HG03045 (cell line): ENCODE data around the gene PLXNA4.

ENCODE experiments used
- ATAC-seq: cut with Tn5 transposase; IDR thresholded peaks from one replicate; pipeline ENCODE4 v1.9.1; 2021; ENCODE audit warnings: mild to moderate bottlenecking, moderate library complexity; ENCODE audit not compliant: unreplicated experiment

The PLXNA4 gene

DNA sequence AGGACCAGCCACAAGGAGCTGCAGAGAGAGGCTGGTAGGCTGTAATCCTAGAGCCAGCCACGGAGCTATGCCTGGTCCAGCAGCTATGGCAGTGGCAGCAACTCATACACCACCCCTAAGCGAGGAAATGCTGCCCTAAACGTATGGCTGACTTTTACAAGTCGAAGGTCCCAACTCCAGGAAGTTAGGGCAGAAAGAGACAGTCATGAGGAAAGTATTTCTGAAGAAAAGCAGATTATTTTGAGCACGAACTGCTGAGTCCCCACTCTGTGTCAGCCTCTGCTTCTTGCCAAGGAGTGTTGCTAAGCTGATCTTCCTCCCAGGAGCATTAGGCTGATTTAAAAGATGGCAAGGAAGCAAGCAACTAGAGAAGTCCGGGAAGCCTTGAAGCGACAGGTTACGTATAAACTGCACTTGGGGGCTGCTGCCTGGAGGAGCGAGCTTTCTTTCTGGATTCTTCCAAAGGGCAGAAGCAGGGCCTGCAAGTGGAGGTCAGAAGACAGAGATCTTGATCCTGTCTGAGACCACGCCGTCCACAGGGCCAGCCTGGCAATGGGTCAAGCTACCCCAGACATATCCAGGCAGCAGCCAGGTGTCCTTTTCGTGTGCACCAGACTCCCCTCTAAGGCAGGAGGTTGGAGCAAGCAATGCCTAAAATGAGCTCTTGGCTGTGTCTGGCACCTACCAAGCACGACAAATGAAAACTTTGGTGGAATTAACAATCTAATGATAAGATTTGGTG lies 39.4 kb downstream of the PLXNA4 start:
- no peak for ATAC-seq

DNA sequence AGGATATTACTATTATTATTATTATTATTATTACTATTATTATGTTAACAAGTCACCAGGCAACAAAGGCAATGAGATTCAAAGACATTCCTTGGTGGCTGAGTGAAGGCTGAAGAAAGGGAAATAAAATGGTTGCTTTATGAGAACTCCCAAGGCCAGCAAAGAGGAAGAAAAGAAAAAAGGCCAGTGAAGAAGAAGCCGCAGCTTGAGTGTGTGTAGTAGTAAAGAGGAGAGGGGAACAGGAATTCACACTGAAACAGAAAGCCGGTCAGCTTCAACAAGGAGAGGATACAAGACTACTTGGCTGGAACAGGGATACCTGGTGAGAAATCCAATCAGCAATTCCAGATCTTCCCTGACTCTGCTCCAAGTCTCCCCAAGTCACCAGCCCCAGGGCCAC lies 42.4 kb downstream of the PLXNA4 start:
- no peak for ATAC-seq

DNA sequence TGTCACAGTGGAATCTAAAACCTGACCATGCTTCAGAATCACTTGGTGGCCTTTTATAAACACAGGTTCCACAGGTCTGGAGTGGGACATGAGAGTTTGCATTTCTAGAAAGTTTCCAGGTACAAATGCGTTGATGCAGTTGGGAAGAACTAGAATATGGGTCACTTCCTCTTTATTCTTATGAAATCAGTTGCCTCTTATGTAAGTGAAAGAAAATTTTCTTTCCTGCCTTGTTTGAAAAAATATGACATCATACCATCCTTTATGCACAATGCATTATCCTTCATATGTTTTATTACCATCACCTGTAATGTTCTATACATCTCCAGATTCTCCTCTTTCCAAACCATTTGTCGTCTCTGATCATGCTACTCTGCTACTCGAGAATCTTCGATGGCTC lies 44.0 kb downstream of the PLXNA4 start:
- no peak for ATAC-seq

DNA sequence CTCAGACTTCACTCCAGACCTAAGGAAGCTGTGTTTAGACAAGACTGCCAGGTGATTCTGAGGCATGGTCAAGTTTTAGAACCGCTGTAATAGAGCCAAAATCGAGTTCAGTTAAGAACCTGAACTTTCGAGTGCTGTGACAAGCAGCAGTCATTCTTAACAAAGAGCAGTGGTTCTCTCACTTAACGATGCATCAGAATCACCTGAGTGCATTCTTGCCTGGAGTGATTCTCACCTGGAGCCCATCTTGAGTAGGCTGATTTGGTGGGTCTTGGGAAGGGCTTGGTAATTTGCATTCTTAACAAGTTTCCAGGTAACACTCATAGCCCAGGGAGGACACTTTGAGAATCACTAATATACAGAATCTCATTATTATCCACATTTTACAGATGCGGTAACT lies 44.7 kb downstream of the PLXNA4 start:
- ATAC-seq, result no peak

DNA sequence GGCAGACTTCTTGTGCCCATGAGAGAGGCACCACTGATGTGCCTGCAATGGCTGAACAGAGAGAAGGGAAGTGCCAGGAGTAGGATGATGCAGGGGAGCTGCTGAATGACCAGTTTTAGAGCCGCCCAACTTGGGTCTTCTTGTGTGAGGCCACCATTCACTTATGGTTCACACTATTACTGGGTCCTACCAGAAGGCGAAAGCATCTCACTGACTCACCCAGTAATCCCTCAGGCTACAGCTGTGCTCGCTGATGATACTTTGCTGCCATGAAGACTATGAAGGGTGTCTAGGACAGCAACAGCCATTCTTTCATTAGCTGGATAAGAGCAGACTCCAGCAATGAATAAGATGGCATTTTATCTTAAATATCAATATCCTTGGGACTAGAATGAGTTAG lies 47.6 kb downstream of the PLXNA4 start:
- ATAC-seq, result no peak

DNA sequence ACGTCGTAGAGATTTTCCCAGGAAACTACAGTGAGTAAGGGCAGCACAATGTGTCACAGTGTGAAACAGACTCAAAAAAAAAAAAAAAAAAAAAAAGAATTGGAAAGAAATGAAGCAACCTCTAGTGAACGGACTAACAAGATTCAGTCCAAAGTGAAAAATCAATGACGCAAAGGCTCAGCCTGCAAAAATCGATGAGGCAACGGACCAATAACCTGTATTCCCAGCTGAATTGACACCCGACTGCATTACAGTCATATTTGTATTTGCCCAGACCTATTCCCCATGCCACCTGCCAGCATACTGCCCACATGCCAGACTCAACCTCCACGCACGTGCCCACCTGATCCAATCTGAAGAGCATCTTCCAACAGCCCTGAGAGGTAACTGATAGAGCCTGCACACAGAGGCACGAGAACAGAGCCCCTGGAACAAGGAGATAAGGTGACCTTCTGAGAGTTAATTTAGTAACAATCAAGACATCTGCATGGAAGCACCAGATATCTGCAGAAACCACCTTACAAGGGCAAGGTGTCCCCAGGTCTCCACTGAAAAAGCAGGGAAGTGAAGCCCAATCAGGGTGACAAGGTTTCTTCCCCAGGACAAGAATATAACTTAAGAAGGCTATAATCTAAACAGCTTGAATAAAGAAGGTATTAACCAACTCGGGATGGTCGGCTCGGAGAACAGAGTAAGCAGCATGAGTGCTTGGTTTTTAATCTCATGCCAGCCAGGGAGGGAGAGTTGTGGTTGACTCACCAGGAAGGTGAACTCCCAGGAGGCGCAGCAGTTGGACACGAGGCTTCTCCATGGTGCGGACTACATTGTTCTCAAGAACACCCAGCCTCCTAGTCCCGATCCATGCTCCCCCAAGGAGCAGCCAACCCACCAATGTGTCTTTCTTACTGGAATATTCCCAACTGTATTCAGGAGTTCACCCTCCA lies 48.5 kb downstream of the PLXNA4 start:
- no peak for ATAC-seq

DNA sequence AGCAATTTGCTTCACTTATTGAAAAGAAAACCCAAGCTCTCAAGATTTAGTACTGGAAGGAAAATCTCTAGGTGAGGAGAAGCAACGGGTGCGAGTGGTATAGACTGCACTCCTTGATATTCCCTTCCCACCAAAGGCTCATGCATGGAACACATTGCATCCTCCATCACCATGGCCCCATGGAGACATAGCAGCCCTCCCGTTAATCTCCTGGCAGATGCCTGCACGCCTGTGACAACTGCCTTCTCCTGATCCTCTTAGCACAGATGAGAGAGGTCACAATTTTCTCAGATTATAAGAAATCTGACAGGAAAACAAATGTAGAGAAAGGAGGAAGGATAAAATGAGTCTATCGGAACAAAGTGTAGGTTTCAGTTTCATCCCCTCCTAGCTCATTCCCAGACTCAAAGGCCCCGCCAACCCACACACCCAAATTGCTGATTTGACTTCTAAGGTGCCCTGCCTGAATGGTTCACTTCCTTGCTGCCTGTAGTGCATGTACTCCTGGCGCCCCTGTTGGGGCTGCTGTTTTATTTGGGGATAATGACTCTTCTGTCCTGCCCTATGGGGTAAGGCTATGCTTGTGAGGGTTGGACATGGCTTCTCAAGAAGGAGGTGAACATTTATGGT lies 50.0 kb downstream of the PLXNA4 start:
- ATAC-seq, result no peak

DNA sequence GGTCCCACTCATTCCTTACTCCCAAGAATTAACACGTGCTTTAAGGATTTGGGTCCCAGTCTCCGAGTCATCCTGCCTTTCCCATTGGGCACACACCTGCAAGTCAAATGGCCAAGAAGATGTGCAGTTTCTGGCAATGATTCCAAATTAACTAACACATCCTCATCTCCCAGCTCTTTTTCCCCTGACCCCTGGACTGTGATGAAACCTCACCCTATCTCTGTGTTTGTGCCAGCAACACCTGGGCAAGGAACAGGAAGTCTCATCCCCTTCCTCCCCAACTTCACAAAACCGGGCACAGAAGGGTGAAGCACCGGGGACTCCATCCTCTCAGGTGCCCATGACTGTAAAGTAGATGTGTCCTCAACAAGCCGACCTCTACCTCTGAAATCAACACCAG lies 54.8 kb downstream of the PLXNA4 start:
- ATAC-seq, result no peak

DNA sequence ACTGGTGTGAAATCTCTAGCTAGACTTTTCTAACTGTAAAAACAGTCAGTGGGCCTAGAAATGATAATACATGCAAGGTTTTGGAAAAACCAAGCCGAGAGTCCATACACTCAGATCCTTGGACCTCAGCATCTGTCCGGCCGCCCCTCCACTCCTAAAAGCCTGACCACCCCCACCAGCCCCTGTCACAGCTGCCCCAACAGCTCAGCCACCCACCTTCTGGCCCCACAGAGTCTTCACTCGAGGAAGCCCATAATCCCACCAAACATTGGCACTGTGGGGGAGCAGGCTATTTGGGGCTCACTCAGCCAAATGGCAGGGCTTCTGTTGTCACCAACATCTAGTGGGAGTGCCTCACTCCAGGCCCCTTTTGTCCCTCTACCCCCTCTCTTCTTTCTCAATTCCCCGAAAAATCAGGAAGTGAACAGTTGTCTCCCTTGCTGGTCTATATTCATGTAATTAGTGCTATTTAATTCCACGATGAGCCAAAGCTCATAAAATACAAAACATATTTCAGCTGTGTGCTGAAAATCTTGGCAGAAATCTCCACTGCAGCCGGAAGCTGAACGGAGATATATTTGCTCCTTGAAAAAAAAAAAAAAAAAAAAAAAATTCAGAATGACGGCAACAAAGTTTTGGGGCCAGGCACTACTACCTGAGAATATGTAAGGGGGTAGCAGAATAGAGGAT lies 55.5 kb downstream of the PLXNA4 start:
- no peak for ATAC-seq

DNA sequence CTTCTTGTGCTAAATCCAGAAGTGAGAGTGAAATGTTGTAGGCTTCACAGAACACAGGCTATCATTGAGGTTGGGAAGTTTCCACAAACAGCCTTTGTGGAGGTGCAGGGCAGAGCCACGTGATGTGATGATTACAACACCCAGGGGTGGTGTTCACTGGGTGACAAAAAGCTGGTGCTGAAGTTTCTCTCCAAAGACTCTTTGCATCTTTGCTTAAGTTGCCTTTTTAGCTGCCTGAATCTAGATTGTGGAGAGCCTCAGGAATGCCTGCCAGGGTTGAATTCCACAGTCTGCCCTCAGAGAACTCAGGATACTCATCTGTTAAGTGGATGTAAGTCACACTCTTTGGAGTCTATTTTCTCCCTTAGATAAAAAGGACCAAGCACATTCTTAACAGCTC lies 56.3 kb downstream of the PLXNA4 start:
- ATAC-seq, result no peak

DNA sequence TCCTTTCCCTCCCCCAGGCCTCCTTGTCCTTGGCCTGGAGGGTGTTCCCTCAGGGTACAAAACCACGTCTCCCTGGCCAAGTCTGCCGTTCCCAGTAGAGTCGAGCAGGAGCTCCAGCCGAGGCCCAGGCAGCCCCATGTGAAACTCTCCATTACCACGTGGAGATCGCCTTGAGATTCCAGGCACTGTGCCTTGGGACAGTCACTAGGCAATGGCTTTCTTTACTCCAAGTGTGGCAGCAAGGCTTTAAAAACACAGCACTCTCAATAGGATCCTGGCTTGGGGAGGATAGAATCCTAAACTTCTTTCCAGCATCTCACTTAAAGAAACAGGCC lies 57.5 kb downstream of the PLXNA4 start:
- no peak for ATAC-seq

DNA sequence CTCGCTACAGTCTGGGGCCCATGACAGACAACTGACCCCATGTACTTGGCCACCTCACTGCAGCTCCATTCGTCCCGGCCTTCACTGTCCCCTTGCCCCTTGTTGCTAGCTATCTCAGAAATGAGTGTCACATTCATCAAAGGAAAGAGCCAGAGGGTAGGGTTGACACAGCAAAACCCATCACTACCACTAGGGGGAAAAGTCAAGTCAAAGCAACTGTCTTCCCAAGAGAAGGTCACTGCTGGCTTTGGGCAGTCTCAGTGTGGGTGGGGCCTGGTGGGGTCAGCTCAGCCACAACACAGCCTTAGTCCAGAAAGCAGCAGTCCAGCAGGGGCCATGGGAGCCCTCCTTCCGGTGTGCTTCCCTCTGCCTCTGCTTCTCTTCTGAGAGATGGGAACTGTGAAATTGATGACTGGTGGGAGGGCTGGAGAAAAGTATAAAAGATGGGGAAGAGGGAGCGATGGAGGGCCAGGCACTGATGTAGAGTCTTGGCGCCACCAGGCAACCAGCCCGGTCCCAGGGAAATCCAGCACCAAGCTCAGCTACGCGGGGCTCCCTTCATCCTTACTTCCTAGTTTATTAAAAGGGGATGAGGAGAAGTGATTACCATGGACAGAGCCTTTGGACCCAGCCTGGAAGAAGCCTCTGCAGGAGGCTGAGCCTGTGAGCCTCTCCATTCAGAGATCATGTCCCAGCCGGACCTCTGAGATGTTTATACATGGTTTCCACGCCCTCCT lies 58.0 kb downstream of the PLXNA4 start:
- no peak for ATAC-seq

DNA sequence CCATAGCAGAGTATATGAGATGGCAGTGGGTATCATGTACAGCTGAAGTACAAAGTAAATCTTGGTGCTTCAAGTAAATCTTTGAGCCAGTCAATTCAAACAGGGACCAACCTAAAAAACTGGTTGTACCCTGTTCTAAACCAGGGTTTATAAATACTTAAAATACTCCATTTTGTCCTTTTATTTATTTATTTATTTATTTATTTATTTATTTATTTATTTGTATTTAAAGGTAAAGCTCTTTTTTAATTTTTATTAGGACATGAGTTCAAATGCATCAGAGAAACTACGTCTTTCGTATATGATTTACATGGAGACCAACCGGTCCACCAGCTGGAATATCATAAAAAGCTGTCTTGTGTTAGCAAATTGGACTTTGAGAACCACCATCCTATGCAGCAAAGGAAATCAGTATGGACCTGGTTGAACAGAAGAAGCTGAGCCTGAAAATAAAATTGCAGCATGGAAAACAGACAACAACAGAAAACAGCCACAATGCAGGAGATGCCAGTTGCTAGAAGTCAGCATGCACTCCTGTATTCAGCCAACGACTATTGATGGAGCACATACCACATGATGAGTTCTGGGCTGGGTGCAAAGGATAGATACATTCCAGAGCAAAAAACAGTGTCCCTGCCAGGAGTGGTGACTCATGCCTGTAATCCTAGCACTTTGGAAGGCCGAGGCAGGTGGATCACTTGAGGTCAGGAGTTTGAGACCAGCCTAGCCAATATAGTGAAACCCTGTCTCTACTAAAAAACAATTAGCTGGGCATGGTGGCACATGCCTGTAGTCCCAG lies 60.0 kb downstream of the PLXNA4 start:
- no peak for ATAC-seq

DNA sequence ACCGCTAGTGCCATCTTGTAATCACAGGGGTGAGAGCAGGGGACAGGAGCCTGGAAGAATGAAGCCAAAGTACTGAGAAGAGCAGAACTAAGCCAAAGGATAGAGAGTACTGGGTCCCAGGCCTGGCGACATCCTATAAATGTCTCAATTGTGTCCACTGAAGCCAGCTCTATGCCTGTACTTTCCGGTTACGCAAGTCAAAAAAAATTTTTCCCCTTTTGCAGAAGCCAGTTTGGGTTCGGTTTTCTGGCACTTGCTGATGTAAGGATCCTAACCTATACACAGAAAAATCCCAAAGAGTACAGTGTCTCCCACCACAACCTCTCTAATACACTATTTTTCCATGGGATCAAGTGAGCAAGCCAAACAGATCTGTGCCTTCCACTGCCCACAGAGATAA lies 61.1 kb downstream of the PLXNA4 start:
- ATAC-seq, result no peak

DNA sequence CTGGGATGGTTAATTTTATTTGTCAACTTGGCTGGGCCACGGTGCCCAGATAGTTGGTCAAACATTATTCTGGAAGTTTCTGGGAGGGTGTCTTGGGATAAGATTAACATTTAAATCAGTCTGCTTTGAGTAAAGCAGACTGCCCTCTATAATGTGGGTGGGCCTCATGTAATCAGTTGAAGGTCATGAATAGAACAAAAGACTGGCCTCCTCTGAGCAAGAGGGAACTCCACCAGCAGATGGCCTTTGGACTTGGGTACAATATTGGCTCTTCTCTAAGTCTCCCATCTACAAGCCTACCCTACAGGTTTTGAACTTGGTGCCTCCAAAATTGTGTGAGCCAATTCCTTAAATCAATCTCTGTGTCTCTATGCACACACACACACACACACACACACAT lies 61.8 kb downstream of the PLXNA4 start:
- ATAC-seq, result no peak

DNA sequence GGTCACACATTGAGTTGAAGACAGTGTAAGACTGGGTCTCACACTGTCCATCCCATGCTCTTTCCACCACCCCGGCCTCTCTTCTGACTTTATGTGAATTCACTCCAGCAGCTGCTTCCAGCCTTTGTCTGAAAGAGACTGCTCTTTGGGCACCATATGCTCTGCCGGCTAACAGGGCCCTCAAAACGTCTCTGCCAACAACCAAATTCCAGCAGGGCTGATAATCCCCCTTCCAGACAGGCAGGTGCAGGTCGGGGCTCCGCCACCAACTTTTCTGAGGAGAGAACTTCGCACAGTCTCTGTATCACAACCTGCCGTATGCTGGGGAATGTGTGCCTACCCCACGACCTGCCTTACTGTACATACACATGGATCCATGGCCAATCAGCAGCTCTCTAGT lies 64.3 kb downstream of the PLXNA4 start:
- no peak for ATAC-seq

DNA sequence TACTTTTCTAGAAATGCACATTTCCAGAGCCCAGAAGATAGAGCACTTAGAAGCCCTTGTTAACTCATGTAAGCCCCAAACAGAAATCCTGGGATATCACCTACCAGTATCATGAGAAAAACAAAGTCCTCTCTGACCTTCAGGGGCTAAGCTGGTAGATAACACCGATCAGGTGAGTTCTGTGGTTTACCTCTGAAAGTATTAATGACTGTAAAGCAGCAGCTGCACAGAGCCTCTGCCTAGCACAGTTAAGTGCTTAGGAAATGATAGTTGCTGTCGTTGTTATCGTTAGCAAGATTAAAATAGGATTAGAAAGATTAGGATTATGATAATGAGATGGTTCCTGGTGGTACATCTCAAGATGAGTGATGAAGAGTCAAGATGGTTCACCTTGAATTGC lies 64.9 kb downstream of the PLXNA4 start:
- ATAC-seq, result no peak

DNA sequence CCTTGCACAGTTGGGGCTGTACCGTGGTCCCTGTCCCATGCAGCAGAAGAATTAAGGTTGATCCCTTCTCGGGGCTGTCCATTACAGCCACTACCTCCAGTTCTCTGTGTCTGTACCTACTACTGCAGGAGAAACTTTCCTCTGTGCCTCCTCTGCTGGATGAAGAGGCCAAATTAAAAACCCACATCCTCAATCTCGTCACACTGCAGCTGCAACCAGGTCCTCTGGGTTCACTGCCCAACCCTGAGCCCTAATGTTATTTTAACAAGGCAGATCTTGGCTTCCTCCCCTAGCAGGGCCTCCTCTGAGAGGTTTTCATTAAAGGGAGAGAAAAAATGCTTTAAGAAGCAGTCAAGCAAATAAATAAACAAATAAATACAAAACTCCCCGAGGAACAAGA lies 66.6 kb downstream of the PLXNA4 start:
- ATAC-seq, result no peak

DNA sequence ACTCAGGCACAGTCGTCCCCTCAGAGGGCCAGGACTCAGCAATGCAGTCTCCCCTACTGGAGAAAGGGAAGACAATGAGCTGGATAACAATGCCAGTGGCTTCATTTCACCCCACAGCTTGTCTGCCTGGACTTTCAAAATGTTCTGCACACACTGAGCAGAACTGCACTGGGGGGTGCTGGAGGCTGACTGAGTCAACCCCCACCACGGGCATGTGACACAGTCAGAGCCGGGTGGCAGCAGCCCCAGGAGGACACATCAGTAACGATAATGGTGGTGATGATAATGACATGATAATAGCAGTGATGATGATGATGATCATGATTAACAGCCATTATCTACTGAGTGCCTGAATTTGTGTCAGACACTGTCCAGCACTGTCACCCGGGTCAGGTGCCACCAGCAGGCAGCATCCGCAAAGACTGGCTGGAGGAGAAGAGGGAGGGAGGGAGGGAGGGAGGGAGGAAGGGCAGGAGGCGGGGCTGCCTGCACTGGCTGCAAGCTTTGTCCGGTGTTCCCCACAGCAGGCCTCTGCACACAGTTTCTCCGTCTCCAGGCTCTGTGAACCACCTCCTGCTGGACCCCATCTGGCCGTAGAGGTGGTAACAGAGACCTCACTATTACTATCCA lies 67.4 kb downstream of the PLXNA4 start:
- no peak for ATAC-seq
